GM13977 (cell line): Measurements from ENCODE around the gene COL21A1.

ENCODE experiments used
- DNase-seq: peaks from one replicate; pipeline ENCODE4 v3.0.0; 2012; ENCODE audit warnings: low spot score
- in situ Hi-C: fragments of 300-500 bp; cut with MboI; formaldehyde crosslinking; loops from one replicate; pipeline ENCODE4 v1.12.0; 2022; ENCODE audit warnings: low sequenced_read_pairs, low pct_unique_long_range_greater_than_20kb, mixed read lengths, inconsistent platforms; ENCODE audit not compliant: unreplicated experiment
- TF ChIP-seq, protein P1 (sequence below): IDR thresholded peaks from 2 replicates; pipeline ENCODE4 v1.5.1; 2012; ENCODE audit warnings: mild to moderate bottlenecking, control low read depth; ENCODE audit not compliant: insufficient read depth; ENCODE audit errors: extremely low read depth, missing control alignments

Gene COL21A1

DNA sequence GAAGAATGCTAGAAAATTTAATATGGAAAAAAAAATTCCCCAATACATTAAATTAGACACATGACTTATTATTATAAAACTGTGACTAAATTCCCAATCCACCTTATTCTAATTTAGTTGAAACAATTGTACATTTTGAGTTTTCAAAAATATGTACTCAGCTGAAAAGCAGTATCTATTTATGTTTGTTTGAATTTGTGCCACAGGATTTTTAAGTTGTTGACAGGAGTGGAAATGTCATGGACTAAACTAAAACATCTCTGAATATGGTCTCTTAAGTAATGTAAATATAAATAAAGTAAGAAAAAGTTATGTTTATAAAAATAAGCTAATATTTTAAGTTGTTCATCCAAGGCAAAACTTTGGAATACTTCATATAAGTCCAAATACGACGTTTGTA, 86.9 kb downstream of the COL21A1 start:
- TF ChIP-seq, protein P1, sequence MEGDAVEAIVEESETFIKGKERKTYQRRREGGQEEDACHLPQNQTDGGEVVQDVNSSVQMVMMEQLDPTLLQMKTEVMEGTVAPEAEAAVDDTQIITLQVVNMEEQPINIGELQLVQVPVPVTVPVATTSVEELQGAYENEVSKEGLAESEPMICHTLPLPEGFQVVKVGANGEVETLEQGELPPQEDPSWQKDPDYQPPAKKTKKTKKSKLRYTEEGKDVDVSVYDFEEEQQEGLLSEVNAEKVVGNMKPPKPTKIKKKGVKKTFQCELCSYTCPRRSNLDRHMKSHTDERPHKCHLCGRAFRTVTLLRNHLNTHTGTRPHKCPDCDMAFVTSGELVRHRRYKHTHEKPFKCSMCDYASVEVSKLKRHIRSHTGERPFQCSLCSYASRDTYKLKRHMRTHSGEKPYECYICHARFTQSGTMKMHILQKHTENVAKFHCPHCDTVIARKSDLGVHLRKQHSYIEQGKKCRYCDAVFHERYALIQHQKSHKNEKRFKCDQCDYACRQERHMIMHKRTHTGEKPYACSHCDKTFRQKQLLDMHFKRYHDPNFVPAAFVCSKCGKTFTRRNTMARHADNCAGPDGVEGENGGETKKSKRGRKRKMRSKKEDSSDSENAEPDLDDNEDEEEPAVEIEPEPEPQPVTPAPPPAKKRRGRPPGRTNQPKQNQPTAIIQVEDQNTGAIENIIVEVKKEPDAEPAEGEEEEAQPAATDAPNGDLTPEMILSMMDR = no peak
- DNase-seq = no peak
- in situ Hi-C loops = no loop called here

DNA sequence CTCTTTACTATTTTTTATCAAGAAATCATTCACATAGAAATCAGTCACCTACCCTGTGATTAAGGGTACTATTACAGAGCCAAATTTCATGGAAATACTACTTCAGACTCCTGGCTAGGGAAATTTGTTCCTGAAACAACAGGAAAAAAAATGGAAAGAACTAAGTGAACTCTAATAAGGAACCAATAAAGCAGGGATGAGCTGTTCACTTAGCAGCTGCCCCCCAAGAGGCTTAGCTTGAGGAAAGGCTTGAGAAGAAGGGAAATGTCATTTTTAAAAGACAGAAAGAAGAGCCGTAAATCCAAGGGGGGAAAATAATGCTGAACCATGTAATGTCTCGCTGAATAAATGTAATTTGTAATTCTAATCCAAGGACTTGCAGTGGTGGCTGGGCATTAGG, 88.8 kb downstream of the COL21A1 start:
- DNase-seq = no peak
- in situ Hi-C loops = no loop called here
- TF ChIP-seq, protein P1 = no peak

DNA sequence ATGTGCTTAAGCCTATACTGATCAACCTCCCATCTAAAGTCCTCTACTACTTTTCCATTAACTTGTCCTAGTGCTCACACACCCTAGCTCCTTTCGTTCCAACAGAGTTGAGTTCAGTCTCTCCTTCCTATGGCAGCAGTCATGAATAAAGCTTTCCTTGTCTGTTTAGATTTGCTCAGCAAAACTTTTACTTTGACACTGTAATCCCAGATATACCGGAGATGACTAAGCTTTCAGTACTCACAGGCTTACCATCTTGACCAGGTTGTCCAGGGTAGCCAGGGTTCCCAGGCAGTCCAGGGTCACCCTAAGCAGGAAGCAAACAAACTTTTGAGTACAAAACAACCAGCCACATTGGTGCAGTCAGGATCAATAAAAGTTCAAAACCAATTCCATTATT, 90.7 kb downstream of the COL21A1 start:
- DNase-seq = no peak
- in situ Hi-C loops = no loop called here
- TF ChIP-seq, protein P1 = no peak

DNA sequence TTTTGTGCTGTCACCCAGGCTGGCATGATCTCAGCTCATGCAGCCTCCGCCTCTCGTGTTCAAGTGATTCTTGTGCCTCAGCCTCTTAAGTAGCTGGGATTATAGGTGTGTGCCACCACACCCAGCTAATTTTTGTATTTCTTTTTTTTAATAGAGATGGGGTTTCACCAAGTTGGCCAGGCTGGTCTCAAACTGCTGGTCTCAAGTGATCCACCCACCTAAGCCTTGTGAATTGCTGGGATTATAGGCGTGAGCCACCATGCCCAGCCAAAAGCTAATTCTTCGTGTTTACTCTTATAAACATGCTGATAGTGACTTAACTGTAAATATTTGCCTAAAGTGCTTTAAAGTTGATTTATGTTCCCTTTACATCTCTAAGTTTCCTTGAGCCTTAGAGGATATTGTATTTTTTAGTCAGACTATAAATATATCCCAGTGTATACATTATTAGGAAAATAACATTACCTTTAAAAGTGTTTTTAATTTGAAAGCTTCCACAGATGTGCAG, 91.7 kb downstream of the COL21A1 start:
- TF ChIP-seq, protein P1 = no peak
- DNase-seq = no peak
- in situ Hi-C loops = no loop called here

DNA sequence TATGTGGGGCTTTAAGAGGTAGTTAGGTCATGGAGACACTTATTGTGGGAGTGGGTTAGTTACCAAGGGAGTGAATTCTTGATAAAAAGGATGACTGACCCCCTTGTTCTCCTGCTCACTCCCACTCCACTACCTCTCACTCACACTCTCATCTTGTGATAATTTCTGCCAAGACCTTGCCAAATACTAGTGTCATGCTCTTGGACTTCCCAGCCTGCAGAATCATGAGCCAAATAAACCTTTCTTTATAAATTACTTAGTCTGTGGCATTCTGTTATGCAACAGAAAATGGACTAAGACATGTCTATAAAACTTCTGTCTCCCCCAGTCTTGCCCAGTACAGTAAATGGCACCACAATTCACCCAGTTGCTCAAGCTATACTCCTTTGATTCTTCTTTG, 93.3 kb downstream of the COL21A1 start:
- in situ Hi-C loops = no loop called here
- TF ChIP-seq, protein P1 = no peak
- no peak for DNase-seq

DNA sequence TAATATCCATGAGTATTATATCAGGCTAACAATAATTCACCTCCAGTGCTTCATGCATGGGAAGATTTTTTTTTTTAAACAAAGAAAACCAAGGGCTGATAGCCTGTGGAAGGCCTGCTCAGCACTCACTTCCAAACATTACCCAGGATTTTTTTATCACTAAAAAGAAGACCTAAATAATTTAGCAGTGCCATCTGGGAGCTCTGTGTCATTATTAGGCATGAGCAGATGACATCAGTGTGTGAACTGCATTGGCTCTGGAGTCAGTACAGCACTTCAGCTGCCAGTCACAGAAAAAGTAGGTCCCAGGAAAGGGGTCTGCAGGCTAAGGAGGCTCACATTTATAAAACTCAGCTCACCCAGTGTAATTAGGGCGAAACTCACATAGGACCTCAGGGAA, 94.8 kb downstream of the COL21A1 start:
- in situ Hi-C loops = no loop called here
- no peak for DNase-seq
- TF ChIP-seq, protein P1 = no peak
